Measurements from ENCODE around the gene NAXE. TPM values are rescaled to one million over a fixed set of nuclear protein-coding genes. Genes with fewer than 3 reads are reported as not detected.

The NAXE gene
- total and polyA plus RNA-seq, 8 donors = 49.2 to 81.6 (median 55.6) TPM

DNA sequence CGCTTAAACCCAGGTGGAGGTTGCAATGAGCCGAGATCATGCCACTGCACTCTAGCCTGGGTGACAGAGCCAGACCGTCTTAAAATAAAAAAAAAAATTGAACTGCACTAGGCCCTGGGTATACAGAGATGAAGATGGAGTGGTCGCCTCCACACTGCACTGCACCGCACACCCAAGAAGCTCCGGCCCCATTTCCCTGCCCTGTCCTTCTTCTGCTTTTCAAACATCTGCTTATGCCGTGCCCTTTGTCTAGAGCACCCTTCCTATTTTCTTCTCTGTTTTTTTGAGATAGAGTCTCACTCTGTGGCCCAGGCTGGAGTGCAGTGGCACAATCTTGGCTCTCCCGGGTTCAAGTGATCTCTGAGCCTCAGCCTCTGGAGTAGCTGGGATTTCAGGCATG is 36.6 kb upstream of the NAXE start:
- intact Hi-C loops (cut with DNase I) = no loop called here
- no peaks in the 10 kb centered on the region for H3K27me3 ChIP-seq
- H3K9me3 ChIP-seq = no peaks in the 10 kb centered on the region
- H3K4me1 ChIP-seq = peaks cover 0 to 11% of the 10 kb centered on the region in 2 donors
- H3K36me3 ChIP-seq = peaks cover 0 to 8% of the 10 kb centered on the region in 2 donors
- ATAC-seq = no peak
- DNase-seq = no peak
- no peak overlapping the region for H3K4me3 ChIP-seq
- TF ChIP-seq, protein P1, sequence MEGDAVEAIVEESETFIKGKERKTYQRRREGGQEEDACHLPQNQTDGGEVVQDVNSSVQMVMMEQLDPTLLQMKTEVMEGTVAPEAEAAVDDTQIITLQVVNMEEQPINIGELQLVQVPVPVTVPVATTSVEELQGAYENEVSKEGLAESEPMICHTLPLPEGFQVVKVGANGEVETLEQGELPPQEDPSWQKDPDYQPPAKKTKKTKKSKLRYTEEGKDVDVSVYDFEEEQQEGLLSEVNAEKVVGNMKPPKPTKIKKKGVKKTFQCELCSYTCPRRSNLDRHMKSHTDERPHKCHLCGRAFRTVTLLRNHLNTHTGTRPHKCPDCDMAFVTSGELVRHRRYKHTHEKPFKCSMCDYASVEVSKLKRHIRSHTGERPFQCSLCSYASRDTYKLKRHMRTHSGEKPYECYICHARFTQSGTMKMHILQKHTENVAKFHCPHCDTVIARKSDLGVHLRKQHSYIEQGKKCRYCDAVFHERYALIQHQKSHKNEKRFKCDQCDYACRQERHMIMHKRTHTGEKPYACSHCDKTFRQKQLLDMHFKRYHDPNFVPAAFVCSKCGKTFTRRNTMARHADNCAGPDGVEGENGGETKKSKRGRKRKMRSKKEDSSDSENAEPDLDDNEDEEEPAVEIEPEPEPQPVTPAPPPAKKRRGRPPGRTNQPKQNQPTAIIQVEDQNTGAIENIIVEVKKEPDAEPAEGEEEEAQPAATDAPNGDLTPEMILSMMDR (IDR thresholded peaks at IDR 0.05) = no peak
- H3K27ac ChIP-seq = no peak overlapping the region

DNA sequence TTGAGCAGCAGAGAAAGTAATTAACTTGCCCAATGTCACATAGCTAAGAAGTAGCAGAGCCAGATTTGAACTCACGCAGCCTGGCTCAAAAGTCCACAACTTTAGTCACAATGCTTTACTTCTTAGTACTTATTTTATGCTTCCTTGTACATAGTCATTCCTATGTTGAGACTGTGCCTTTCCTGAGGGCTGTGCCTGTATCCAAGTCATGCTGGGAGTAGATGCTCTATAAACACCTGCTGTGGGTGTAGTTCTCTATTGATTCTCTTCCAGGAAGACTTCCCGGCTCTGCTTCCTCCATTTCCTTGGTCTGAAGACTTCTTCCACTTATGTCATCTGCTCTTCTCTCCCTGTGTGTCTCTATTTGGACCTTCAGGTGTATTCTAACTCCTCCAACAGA is 35.9 kb upstream of the NAXE start:
- Histone ChIP-seq H3K36me3 (peaks cover 0 to 8% of the 10 kb centered on the region in 2 donors), H3K4me3 (no peak overlapping the region), H3K27me3 (no peaks in the 10 kb centered on the region), H3K27ac (no peak overlapping the region), H3K4me1 (peaks cover 0 to 11% of the 10 kb centered on the region in 2 donors), H3K9me3 (no peaks in the 10 kb centered on the region)
- intact Hi-C loops (cut with DNase I) = no loop called here
- DNase-seq = no peak
- TF ChIP-seq, protein P1 (IDR thresholded peaks at IDR 0.05) = no peak
- no peak for ATAC-seq

DNA sequence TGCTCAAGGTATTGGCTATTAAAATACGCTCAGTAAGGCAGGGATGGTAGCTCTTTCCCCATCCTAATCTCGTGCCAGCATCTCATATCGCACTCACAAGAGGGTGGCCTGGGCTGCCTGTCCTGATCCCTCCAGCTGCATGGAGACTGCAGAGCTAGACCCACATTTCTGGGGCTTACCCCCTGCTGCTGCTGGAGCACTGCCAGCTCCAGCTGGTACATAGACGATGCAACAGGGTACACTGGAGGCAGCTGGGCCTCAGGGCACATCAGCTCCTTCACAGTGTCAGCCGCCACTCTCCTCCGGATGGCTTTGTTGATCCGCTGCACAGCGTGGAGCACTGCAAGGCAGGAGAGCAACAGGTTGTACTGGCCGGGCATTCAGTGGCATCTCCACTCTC is 35.2 kb upstream of the NAXE start:
- peaks cover 0 to 11% of the 10 kb centered on the region in 2 donors for H3K4me1 ChIP-seq
- intact Hi-C loops (cut with DNase I) = no loop called here
- TF ChIP-seq, protein P1 (IDR thresholded peaks at IDR 0.05) = no peak
- no peak overlapping the region for H3K4me3 ChIP-seq
- H3K36me3 ChIP-seq = peaks cover 0 to 8% of the 10 kb centered on the region in 2 donors
- ATAC-seq (no peak), DNase-seq (no peak)
- no peaks in the 10 kb centered on the region for H3K27me3 ChIP-seq
- no peaks in the 10 kb centered on the region for H3K9me3 ChIP-seq
- H3K27ac ChIP-seq = no peak overlapping the region

DNA sequence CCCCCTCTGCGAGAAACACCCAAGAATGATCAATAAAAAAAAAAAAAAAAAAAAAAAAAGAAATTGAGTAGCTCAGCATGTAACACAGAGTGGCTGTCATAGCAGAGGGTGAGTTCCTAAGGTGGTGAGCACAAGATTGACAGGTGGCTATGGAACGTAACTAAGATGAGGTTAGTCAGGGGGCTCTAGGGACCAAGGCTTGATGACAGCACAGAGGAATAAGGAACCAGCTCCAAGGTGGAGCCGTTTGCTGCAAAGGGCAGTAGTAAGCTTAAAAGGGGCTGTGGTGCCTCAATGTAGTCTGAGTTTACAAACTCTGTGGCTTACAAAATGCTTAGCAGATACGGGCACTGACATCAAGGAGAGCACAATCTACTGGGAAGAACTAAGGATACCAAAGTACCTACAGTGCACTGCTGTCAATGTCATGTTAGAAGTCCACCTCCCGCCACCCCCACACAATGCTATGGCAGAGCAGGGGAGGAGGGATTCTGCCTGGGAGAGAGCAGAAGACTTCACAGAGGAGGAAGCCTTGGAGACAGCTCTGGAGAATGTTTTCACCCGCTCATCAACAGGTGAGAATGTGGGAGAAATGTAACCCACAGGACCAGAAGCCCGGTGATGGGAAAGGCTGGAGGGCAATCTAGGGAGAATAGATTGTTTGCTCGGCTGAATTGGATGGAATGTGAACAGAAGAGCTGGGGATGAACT is 32.3 kb upstream of the NAXE start:
- ATAC-seq (no peak), DNase-seq (no peak)
- Histone ChIP-seq H3K27ac (no peak overlapping the region), H3K4me3 (no peak overlapping the region), H3K36me3 (peaks cover 0 to 11% of the 10 kb centered on the region in 2 donors), H3K27me3 (no peaks in the 10 kb centered on the region), H3K9me3 (no peaks in the 10 kb centered on the region), H3K4me1 (no peaks in the 10 kb centered on the region)
- intact Hi-C loops (cut with DNase I) = no loop called here
- TF ChIP-seq, protein P1 (IDR thresholded peaks at IDR 0.05) = no peak

DNA sequence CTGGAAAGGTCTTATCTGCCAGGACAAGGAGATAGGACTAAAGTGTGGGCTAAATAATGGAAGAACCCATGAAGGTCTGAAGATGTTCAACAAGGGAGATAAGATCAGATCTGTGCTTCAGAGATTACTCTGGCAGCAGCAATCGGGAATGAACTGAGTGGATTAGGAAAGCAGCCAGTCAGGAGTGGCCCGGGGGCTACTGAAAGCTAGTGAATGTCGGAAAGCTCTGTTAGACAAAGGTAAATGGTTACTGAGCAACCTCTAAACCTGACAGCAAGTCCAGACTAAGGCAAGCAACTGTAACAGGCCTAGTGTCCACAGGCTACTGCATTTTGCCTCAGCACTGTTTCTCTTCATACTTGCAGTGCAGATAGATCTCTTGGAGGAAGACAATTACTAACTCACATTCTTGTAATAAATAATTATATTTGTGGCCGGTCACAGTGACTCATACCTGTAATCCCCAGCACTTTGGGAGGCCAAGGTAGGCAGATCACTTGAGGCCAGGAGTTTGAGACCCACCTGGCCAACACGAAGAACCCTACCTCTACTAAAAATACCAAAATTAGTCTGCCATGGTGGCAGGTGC is 31.7 kb upstream of the NAXE start:
- Histone ChIP-seq H3K9me3 (no peaks in the 10 kb centered on the region), H3K4me3 (no peak overlapping the region), H3K36me3 (peaks cover 0 to 15% of the 10 kb centered on the region in 2 donors), H3K27ac (no peak overlapping the region), H3K27me3 (no peaks in the 10 kb centered on the region), H3K4me1 (no peaks in the 10 kb centered on the region)
- DNase-seq = no peak
- TF ChIP-seq, protein P1 (IDR thresholded peaks at IDR 0.05) = no peak
- intact Hi-C loops (cut with DNase I) = no loop called here
- ATAC-seq = no peak

Data from left lung (tissue), 10 donors.